Measurements from ENCODE around the gene TRIM8.
A peak's percentile ranks its signal among the peaks of the same experiment; 100 is the strongest.
"Not testable (repeated sequence)": the region's sequence is repeated elsewhere in the genome, so short reads cannot be mapped to it uniquely, and the experiment has no call there.

TRIM8 gene

GRCh38 chr10:102673236-102673818, 29.0 kb downstream of the TRIM8 start:
- no peak for DNase-seq

DNA sequence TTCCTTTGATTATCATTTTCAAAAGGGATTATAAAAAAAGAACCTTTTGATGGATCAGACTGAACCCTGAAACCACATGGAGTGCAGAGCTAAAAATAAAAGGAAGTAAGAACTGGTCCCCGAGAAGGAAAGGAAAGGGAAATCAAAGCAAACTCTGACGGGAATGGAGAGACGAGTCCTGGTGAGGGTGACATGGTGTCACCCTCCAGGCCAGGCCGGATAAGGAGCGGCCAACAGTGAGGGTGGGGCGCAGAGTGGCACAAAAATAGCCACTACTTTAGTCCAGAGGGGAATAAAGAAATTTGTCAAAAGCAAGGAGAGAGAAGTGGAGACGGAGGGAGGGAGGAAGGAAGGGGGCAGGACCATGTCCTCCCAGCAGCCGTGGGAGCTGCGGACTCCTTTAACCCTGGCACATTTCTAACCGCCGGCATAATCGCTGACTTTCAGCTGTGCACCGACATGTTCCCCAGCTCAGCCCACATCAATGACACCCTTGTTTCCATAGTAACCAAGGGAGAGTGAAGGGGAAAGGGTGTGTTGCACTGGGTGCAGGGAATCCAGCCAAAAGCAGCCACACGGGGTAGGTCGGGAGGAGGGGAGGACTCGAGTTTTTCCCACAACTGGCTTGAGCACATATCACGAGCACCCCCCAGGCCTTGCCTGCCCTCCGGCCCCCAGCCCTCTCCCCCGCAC, 29.7 kb downstream of the TRIM8 start:
- peak; percentile 80 for DNase-seq

GRCh38 chr10:102674566-102674965, 30.3 kb downstream of the TRIM8 start:
- no peak for DNase-seq

DNA sequence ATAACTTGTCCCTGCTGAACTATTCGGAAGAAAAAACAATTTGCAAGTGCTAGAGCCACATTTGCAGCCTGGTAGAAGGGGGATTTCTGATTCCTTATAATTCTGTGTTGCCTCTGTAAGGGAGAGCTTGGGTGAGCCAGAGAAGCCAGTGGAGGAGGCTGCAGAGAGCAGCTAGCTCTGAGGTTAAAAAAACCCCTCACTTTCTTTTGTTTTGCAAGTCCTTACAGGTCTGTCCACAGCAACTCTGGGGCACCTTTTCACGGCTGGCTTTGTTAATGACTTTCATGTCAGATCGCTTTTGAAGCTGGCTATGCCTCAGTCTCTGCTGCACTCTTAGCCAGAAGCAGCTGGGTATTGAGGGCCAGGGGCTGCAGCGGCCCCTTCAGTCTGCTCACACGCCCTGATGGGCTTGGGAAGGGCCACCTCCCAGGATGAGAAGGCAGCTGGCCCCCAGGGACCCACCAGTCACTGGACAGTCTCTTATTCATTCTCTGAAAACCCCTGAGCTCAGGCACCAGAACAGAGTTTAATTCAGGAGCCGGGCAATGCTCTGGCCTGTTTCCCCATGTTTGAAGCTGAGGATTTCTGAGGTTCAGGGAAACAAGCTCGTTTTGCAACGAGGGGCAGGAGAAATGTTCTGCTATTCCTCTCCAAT, 30.9 kb downstream of the TRIM8 start:
- DNase-seq = no peak

- peak; percentile 90 for DNase-seq
Observed at GRCh38 chr10:102675666-102676533, 31.6 kb downstream of the TRIM8 start.

DNA sequence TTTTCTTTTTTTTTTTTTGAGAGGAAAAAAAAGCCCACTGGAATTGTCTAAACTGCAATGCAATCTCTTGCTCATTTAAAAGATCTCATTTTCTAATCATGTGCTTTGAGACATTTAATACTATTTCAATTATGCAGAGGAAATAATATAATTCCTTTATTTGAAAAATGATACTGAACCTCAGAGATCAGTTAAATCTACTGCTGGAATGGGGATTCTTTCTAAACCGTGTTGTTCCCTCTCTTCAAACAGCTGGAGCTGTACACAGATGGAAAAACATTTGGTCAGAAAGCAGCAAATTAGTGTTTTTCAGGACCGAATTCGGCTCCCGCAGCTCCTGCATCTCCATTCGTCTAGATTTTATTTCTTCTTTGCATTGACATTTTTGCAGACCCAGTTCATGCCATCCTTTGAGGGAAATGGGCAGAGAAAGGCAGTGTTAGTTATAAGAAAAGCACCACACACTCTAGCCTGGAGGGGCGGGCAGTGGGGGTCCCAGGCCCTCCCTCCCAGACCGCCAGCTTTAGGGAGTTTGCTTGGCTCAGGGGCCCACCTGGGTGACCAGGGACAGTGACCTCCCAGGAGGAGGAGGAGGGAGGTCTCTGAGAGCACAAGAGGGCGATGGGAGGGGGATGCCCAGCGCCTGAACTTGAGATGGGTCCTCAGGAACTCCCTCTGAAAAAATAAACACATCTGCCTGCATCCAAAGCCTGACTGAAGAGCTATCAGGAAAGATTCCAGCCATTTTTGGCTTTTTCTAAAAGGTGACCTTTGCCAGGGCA, 32.4 kb downstream of the TRIM8 start:
- no peak for DNase-seq

- no peak for DNase-seq
Observed at GRCh38 chr10:102677331-102678067, 33.2 kb downstream of the TRIM8 start.

GRCh38 chr10:102678068-102678400, 33.8 kb downstream of the TRIM8 start:
- no peak for DNase-seq

GRCh38 chr10:102678842-102679289, 34.6 kb downstream of the TRIM8 start:
- DNase-seq = peak; percentile 61

DNA sequence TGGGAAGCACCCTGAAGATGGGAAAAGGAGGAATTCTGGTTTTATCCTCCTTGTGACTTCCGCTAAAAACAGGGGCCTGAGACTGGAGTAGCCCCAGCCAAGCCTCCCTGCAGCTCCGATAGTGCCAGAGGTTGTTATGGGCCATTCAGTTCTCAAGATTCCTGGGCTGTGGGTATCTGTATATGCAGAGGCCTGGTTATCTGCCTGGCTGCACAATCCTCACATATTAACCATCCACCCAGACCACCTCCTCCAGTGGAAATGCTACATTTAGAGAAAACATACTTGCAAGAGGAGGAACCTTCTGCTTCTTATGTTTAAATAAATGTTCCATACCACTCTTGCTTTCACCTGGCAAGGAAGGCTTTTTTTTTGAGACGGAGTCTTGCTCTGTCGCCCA, 35.3 kb downstream of the TRIM8 start:
- no peak for DNase-seq

DNA sequence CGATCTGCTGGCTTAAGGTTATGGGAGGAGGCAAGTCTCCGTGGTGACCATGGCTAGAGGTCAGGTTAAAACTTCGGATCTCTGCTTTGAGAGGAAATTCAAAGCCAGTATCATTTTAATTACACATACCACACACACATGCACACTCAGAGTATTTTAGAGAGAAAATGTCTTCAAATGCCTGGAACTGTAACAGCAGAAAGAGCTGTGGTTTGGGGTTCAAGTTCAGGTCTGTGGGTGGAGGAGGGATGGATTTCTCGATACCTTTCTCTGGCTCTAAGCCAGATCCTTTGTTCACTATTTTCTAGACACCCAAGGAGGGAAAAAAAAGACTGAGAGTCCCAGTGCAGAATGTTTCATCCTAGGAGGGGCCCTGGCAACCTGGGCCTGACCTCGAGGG, 37.4 kb downstream of the TRIM8 start:
- DNase-seq = no peak

DNA sequence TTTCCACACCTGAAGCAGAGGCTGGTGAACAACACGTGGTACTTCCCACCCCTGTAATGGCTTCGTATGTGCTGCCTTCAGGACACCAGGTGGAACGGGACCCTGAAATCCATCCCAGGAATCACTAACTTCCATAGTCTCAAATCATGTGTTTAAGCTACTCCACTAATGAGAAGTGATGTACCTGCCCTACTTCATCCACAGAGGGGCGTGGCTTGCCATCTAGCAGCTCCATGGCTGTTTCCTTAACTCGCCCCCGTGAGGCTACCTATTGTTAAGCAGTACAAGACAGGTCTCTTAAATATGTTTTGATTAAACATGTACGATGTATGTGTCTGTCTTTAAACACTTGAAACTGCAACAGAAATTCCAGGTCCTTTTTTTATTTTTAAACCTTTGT, 38.1 kb downstream of the TRIM8 start:
- no peak for DNase-seq

DNA sequence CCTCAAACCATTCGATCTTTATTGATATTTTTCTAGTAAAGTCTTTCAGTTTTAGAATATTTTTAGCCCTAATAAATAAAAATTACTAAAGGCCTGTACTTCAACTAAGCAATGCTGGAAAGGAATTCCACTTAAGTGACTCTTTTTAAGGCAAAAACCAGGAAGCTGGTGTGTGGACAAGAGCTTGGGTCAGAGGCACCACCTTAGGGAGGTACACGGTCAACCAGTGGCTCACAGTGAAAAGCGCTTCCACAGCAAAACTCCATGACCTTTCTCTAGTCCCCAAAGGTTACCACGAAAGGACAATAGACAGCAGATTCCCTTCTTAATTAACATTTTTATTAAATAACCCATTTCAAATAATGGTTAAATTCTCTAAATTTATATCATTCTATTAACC, 38.7 kb downstream of the TRIM8 start:
- DNase-seq = no peak

DNA sequence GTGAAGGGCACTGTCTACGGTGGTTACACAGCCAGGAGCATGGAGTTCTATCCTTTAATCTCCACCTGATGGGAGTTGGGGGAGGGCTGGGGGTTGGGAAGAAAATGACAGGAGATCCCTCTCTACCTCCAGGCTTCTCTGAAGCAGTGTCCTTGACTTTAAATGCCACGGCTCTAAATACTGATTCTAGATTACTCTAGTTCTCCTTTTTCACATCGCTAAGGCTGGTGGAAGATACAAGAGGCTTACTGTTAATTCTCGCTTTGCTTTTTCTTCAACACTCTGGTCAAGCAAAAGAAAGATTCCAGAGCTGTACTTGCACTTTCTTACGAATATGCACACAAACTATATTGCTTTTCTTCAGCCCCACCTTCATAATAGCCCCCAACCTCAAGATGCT, 39.5 kb downstream of the TRIM8 start:
- DNase-seq = no peak

GRCh38 chr10:102691285-102692066, 47.2 kb downstream of the TRIM8 start:
- no peak for DNase-seq

DNA sequence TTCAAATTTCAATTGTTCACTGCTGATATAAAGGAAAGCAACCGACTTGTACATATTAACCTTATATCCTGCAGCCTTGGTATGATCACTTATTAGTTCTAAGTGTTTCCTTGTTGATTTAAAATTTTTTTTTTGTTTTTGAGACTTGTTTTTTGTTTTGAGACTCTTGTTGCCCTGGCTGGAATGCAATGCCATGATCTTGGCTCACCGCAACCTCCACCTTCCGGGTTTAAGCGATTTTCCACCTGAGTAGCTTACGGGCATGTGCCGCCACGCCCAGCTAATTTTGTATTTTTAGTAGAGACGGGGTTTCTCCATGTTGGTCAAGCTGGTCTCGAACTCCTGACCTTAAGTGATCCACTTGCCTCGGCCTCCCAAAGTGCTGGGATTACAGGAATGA, 51.1 kb downstream of the TRIM8 start:
- DNase-seq = not testable (repeated sequence)

GRCh38 chr10:102696736-102697135, 52.5 kb downstream of the TRIM8 start:
- peak; percentile 13 for DNase-seq

- DNase-seq = no peak
Observed at GRCh38 chr10:102698894-102699293, 54.6 kb downstream of the TRIM8 start.

DNA sequence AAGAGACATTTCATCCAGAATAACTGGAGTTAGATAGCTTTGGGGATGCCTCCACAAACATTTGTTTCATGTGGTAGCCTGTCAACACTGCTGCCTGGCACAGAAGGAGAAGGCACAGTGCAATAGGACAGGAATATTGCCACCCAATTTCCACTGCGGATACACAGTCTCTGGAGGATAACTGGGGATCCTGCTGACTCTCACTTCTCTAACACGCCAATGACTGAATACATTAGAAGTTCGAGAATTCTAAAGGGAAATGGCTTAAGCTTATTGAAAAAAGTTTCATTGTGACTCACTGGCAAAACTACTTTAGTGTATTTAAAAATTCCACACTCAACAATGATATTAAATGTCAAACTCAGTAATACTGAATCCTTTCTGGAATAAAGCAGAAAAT, 57.0 kb downstream of the TRIM8 start:
- no peak for DNase-seq

DNA sequence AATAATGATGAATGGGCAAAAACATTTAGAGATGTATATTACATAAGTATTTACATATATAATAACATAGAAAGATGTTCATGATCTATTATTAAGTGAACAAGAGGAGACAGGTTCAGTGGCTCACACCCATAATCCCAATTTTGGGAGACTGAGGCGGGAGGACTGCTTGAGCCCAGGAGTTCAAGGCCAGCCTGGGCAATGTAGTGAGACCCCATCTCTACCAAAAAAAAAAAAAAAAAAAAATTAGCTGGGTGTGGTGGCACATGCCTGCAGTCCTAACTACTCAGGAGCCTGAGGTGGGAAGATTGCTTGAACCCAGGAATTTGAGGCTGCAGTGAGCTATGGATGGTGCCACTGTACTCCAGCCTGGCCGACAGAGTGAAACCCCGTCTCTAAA, 57.5 kb downstream of the TRIM8 start:
- no peak for DNase-seq

- DNase-seq = no peak
Observed at GRCh38 chr10:102702742-102703141, 58.5 kb downstream of the TRIM8 start.

Measured in inflammatory macrophage treated with lipopolysaccharide for 4 hours (primary cell).